IMR-90 (cell line): ENCODE measurements around the gene SLIT3. TPM values are rescaled to one million over a fixed set of nuclear protein-coding genes. Genes with fewer than 3 reads are reported as not detected.

ENCODE experiments used
- ATAC-seq: fragments of 200-7000 bp; cut with Tn5 transposase; 2 replicates; pipeline ENCODE4 v1.9.1; 2020; ENCODE audit warnings: low read depth, mild to moderate bottlenecking, moderate library complexity
- BruUV-seq: library from RNA; stranded (reverse); fragments of 400-500 nt; replicated peaks from 2 replicates; lab custom pipeline; 2021; lab: Mats Ljungman, UMichigan
- CTCF ChIA-PET: fragments of 300-600 bp; formaldehyde crosslinking; extraction: SDS; loops from one replicate; lab custom pipeline; 2021; ENCODE audit warnings: antibody characterized with exemption; lab: Yijun Ruan, JAX
- POLR2A ChIA-PET: fragments of 300-600 bp; sonication (Branson Sonifier 250); formaldehyde crosslinking; loops from one replicate; lab custom pipeline; 2022; ENCODE audit warnings: antibody characterized with exemption; ENCODE audit not compliant: unreplicated experiment; lab: Charles Lee
- DNase-seq: peaks from one replicate; pipeline ENCODE4 v3.0.0; 2013
- H2AFZ ChIP-seq: replicated peaks from 2 replicates; pipeline ENCODE3; 2013; ENCODE audit warnings: low read length, mild to moderate bottlenecking; ENCODE audit not compliant: poor library complexity
- H2AK5ac ChIP-seq: 2 replicates; pipeline ENCODE4 v1.6.1; 2013; ENCODE audit warnings: low read depth, low read length, inconsistent platforms
- H2AK9ac ChIP-seq: replicated peaks from 2 replicates; pipeline ENCODE3; 2013; ENCODE audit warnings: mild to moderate bottlenecking, low read depth, low read length, moderate library complexity; ENCODE audit not compliant: poor library complexity
- H2BK120ac ChIP-seq: 2 replicates; pipeline ENCODE4 v1.6.1; 2013; ENCODE audit warnings: low read depth, low read length, inconsistent platforms
- H2BK15ac ChIP-seq: 3 replicates; pipeline ENCODE4 v1.6.1; 2013; ENCODE audit warnings: low read depth, low read length, inconsistent platforms
- H2BK20ac ChIP-seq: 2 replicates; pipeline ENCODE4 v1.6.1; 2013; ENCODE audit warnings: low read depth, mild to moderate bottlenecking, inconsistent platforms, low read length, moderate library complexity
- H2BK5ac ChIP-seq: 2 replicates; pipeline ENCODE4 v1.6.1; 2013; ENCODE audit warnings: mild to moderate bottlenecking, low read depth, low read length, inconsistent platforms; ENCODE audit not compliant: poor library complexity, severe bottlenecking
- H3K14ac ChIP-seq: replicated peaks from 2 replicates; pipeline ENCODE4 v1.6.1; 2013; ENCODE audit warnings: low read depth, low read length, inconsistent platforms
- H3K18ac ChIP-seq: 2 replicates; pipeline ENCODE4 v1.6.1; 2013; ENCODE audit warnings: low read depth, low read length, control low read depth
- H3K23ac ChIP-seq: 2 replicates; pipeline ENCODE4 v1.6.1; 2013; ENCODE audit warnings: low read depth, low read length, inconsistent platforms
- H3K27ac ChIP-seq: 2 replicates; pipeline ENCODE4 v1.5.1; 2013; ENCODE audit warnings: mild to moderate bottlenecking, control low read depth, low read length; ENCODE audit not compliant: insufficient read depth
- H3K27me3 ChIP-seq: 2 replicates; pipeline ENCODE4 v1.6.1; 2013; ENCODE audit warnings: low read length; ENCODE audit not compliant: control insufficient read depth, insufficient read depth
- H3K36me3 ChIP-seq: 2 replicates; pipeline ENCODE4 v1.6.1; 2013; ENCODE audit warnings: low read length, mixed read lengths; ENCODE audit not compliant: control insufficient read depth, insufficient read depth
- H3K4ac ChIP-seq: 2 replicates; pipeline ENCODE4 v1.6.1; 2013; ENCODE audit warnings: low read depth, low read length, inconsistent platforms
- H3K4me1 ChIP-seq: 2 replicates; pipeline ENCODE4 v1.6.1; 2013; ENCODE audit warnings: low read length, mixed read lengths; ENCODE audit not compliant: control insufficient read depth, insufficient read depth
- H3K4me2 ChIP-seq: 2 replicates; pipeline ENCODE4 v1.6.1; 2013; ENCODE audit warnings: low read depth, mild to moderate bottlenecking, control low read depth, low read length, moderate library complexity
- H3K4me3 ChIP-seq: 2 replicates; pipeline ENCODE4 v1.5.1; 2013; ENCODE audit warnings: low read depth, mild to moderate bottlenecking, control low read depth, low read length, moderate library complexity; ENCODE audit not compliant: insufficient read depth
- H3K56ac ChIP-seq: 2 replicates; pipeline ENCODE4 v1.6.1; 2013; ENCODE audit warnings: low read length, inconsistent platforms; ENCODE audit not compliant: insufficient read depth; ENCODE audit errors: extremely low read depth
- H3K79me1 ChIP-seq, 2 experiments: 2 replicates each; pipeline ENCODE4 v1.6.1; 2013; ENCODE audit warnings: low read length in 2 of 2, inconsistent platforms in 1 of 2, low read depth in 1 of 2
- H3K9ac ChIP-seq: 2 replicates; pipeline ENCODE4 v1.6.1; 2013; ENCODE audit warnings: low read depth, low read length, control low read depth
- H3K9me1 ChIP-seq: 2 replicates; pipeline ENCODE4 v1.6.1; 2013; ENCODE audit warnings: low read length, inconsistent platforms; ENCODE audit not compliant: insufficient read depth
- H3K9me3 ChIP-seq: 2 replicates; pipeline ENCODE4 v1.6.1; 2013; ENCODE audit warnings: low read length; ENCODE audit not compliant: control insufficient read depth, insufficient read depth
- H4K20me1 ChIP-seq: 2 replicates; pipeline ENCODE4 v1.6.1; 2013; ENCODE audit warnings: low read length, inconsistent platforms; ENCODE audit not compliant: insufficient read depth
- H4K5ac ChIP-seq: 2 replicates; pipeline ENCODE4 v1.6.1; 2013; ENCODE audit warnings: mild to moderate bottlenecking, low read depth, low read length, control low read depth
- H4K8ac ChIP-seq, 2 experiments: 2 replicates each; pipeline ENCODE4 v1.6.1; 2013; ENCODE audit warnings: low read depth in 2 of 2, low read length in 2 of 2, control low read depth in 1 of 2, inconsistent platforms in 1 of 2
- H4K91ac ChIP-seq: 2 replicates; pipeline ENCODE4 v1.6.1; 2013; ENCODE audit warnings: low read depth, low read length, inconsistent platforms; ENCODE audit not compliant: insufficient read depth
- BHLHE40 ChIP-seq: fragments of 150-350 bp; IDR thresholded peaks from 2 replicates; pipeline ENCODE4 v1.6.1; 2016; ENCODE audit warnings: mild to moderate bottlenecking, low read depth, low read length
- CEBPB ChIP-seq: IDR thresholded peaks from 2 replicates; pipeline ENCODE4 v1.6.1; 2012; ENCODE audit warnings: low read depth, low read length, improper control_type of control experiment
- CHD1 ChIP-seq: IDR thresholded peaks from 2 replicates; pipeline ENCODE4 v1.6.1; 2012; ENCODE audit warnings: low read depth, low read length, improper control_type of control experiment
- RFX5 ChIP-seq: IDR thresholded peaks from 2 replicates; pipeline ENCODE4 v1.8.0; 2012; ENCODE audit warnings: low read depth, mild to moderate bottlenecking, low read length, moderate library complexity
- WGBS, 2 experiments: methylation state at CpG; one replicate each; pipeline versions ENCODE4 v1.1.5 to v1.1.7; 2013; ENCODE audit warnings: missing lambda C conversion rate in 2 of 2; ENCODE audit not compliant: insufficient read length in 1 of 2; ENCODE audit errors: extremely low coverage in 2 of 2; 5-methylcytosine and 5-hydroxymethylcytosine counted together
- dilution Hi-C: fragments of 300-500 bp; cut with HindIII; formaldehyde crosslinking; loops from one replicate; pipeline ENCODE4 v1.14.3; 2018; ENCODE audit warnings: low sequenced_read_pairs; ENCODE audit not compliant: unreplicated experiment
- in situ Hi-C: fragments of 300-500 bp; cut with MboI; formaldehyde crosslinking; loops from 3 replicates; pipeline ENCODE4 v1.14.3; 2019; ENCODE audit warnings: low sequenced_read_pairs, inconsistent platforms, mixed read lengths
- intact Hi-C: fragments of 100-400 bp; cut with micrococcal nuclease; formaldehyde crosslinking; loops from 2 replicates; pipeline ENCODE4 v1.10.0; 2022
- polyA plus RNA-seq, 3 experiments: library from polyadenylated mRNA; depleted of rRNA; stranded (reverse); fragments of >200 nt; gene quantifications; 2 replicates each; pipeline ENCODE4 v1.2.3, GENCODE V29; 2012; ENCODE audit warnings: low replicate concordance in 1 of 3
- total RNA-seq: library from RNA; depleted of rRNA; stranded (reverse); fragments of >200 nt; gene quantifications from 2 replicates; pipeline ENCODE4 v1.2.3, GENCODE V29; 2012

Gene SLIT3
- total and polyA plus RNA-seq, 2 of the 4 experiments (the other 2 are of a cell fraction): 0.18 to 0.50 TPM

DNA sequence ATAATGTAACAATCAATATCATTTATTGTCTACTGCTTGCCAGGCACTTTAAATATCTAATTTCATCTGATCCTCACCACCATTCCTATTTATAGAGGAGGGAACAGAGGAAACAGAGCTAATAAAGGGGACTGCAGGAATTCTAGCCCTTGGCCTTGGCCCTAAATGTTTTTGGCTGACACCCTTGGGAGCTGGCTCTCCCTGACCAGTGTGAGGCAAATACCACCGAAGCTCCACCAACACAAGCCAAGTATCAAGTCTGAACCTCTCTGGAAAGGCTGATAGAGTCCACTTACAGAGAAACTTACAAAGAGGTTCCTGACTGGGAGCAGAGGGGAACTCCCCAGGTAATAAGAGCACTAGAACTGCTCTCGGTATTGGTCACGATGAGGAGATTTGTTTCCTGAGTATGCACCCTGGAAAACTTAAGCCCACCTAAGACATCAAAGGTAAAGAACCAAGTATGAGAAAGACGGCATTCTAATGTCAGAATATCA lies 478.6 kb downstream of the SLIT3 start:
- no peak overlapping the region for H3K14ac ChIP-seq
- dilution Hi-C loops: no loop called here

More for the DNA sequence above, 478.6 kb downstream of the SLIT3 start:
- no peak for ATAC-seq
- H3K79me1 ChIP-seq: no peaks in the 10 kb centered on the region
- no peak overlapping the region for H3K27ac ChIP-seq
- H4K8ac ChIP-seq: no peak overlapping the region
- in situ Hi-C loops (loop anchor here (25.0 kb wide), 1 partner anchor 560 kb away; no protein-coding TSS in a partner anchor), intact Hi-C loops (no loop called here)
- WGBS, 2 experiments: no CpG with 5 or more reads among the region's 4 CpGs
- H3K9me3 ChIP-seq: no peaks in the 10 kb centered on the region
- H2AK5ac ChIP-seq: no peak overlapping the region
- no peak overlapping the region for H4K5ac ChIP-seq
- H3K18ac ChIP-seq: no peak overlapping the region
- H2AK9ac ChIP-seq: no peak overlapping the region
- H4K91ac ChIP-seq: no peak overlapping the region
- no peak overlapping the region for H2BK15ac ChIP-seq
- ChIA-PET POLR2A (no interaction called here), CTCF (no interaction called here)
- no peak for DNase-seq
- H3K23ac ChIP-seq: no peak overlapping the region
- H3K9me1 ChIP-seq: no peaks in the 10 kb centered on the region
- no peaks in the 10 kb centered on the region for H3K27me3 ChIP-seq
- no peak overlapping the region for H3K9ac ChIP-seq
- BruUV-seq: no TSS peak
- H3K56ac ChIP-seq: no peak overlapping the region
- H3K4me1 ChIP-seq: no peaks in the 10 kb centered on the region
- no peak overlapping the region for H3K4me2 ChIP-seq
- no peak overlapping the region for H3K4me3 ChIP-seq
- H3K36me3 ChIP-seq: no peaks in the 10 kb centered on the region
- no peaks in the 10 kb centered on the region for H4K20me1 ChIP-seq
- no peak for TF ChIP-seq RFX5
- no peak for TF ChIP-seq BHLHE40
- TF ChIP-seq CHD1: no peak
- TF ChIP-seq CEBPB: no peak
- H2BK5ac ChIP-seq: no peak overlapping the region
- no peak overlapping the region for H2BK120ac ChIP-seq
- H2BK20ac ChIP-seq: no peak overlapping the region
- no peak overlapping the region for H2AFZ ChIP-seq
- no peak overlapping the region for H3K4ac ChIP-seq
